MCF 10A (cell line): ENCODE results near the gene CA10. TPM values are rescaled to one million over a fixed set of nuclear protein-coding genes. Genes with fewer than 3 reads are reported as not detected.

Source experiments
- BruUV-seq: library from RNA; stranded (reverse); fragments of 400-500 nt; replicated peaks from 2 replicates; lab custom pipeline; 2021; lab: Mats Ljungman, UMichigan
- CTCF ChIA-PET: fragments of 300-600 bp; sonication (Branson Sonifier 250); formaldehyde crosslinking; extraction: SDS; loops from one replicate; lab custom pipeline; 2021; ENCODE audit warnings: antibody characterized with exemption, inconsistent platforms; lab: Yijun Ruan, JAX
- POLR2A ChIA-PET: fragments of 300-600, 350-650 bp; sonication (Branson Sonifier 250); formaldehyde crosslinking; extraction: SDS; loops from one replicate; lab custom pipeline; 2020; ENCODE audit warnings: antibody characterized with exemption, inconsistent platforms; lab: Yijun Ruan, JAX
- DNase-seq: peaks from one replicate; pipeline ENCODE4 v3.0.0-alpha.2; 2018; ENCODE audit not compliant: unreplicated experiment
- H3K27ac Mint-ChIP-seq: one replicate; pipeline ENCODE4 v1.8.0; 2022; ENCODE audit warnings: mild to moderate bottlenecking, low read depth, mixed read lengths; ENCODE audit not compliant: unreplicated experiment
- H3K27me3 Mint-ChIP-seq: one replicate; pipeline ENCODE4 v1.8.0; 2022; ENCODE audit warnings: mixed read lengths; ENCODE audit not compliant: insufficient read depth, unreplicated experiment
- H3K36me3 Mint-ChIP-seq: one replicate; pipeline ENCODE4 v1.8.0; 2022; ENCODE audit warnings: mild to moderate bottlenecking, moderate library complexity, mixed read lengths; ENCODE audit not compliant: insufficient read depth, unreplicated experiment
- H3K4me1 Mint-ChIP-seq: one replicate; pipeline ENCODE4 v1.8.0; 2022; ENCODE audit warnings: mixed read lengths; ENCODE audit not compliant: insufficient read depth, unreplicated experiment
- H3K4me3 Mint-ChIP-seq: one replicate; pipeline ENCODE4 v1.8.0; 2022; ENCODE audit warnings: mild to moderate bottlenecking, moderate library complexity, mixed read lengths; ENCODE audit not compliant: unreplicated experiment
- H3K9me3 Mint-ChIP-seq: one replicate; pipeline ENCODE4 v1.8.0; 2022; ENCODE audit warnings: mixed read lengths; ENCODE audit not compliant: unreplicated experiment
- intact Hi-C: fragments of 100-400 bp; cut with micrococcal nuclease; formaldehyde crosslinking; loops from 2 replicates; pipeline ENCODE4 v1.14.1; 2022
- total RNA-seq: library from RNA; stranded (reverse); gene quantifications from 2 replicates; pipeline ENCODE4 v1.2.3, GENCODE V29; 2022
- TF ChIP-seq, protein P1 (sequence below): fragments of 200-600 bp; IDR thresholded peaks from one replicate; pipeline ENCODE4 v1.8.0; 2022; ENCODE audit warnings: antibody characterized with exemption, mild to moderate bottlenecking; ENCODE audit not compliant: unreplicated experiment

Gene CA10
- total RNA-seq, 1 experiment from 2014 or later = not detected

DNA sequence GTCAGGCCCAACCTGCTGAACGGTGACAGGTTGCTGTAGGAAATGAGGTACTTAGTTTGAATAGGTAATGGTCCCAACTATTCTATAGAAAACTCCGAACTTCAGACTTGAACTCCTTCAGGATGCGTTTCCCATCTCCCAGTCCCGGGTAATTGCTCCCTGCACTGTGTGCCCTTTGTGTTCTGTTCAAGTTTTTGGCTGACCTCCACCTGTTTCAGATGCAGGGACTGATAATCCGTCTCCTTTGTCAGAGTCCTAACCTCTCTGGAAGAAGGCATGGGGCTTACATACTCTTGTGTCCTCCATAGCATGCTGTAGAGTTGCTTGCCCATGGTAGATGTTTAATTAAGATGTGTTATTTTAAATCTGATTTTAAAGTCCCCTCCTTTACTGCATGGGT is 547.7 kb downstream of the CA10 start:
- CTCF ChIA-PET = no interaction called here
- H3K27ac Mint-ChIP-seq = no peak overlapping the region
- no peak for DNase-seq
- TF ChIP-seq, protein P1, sequence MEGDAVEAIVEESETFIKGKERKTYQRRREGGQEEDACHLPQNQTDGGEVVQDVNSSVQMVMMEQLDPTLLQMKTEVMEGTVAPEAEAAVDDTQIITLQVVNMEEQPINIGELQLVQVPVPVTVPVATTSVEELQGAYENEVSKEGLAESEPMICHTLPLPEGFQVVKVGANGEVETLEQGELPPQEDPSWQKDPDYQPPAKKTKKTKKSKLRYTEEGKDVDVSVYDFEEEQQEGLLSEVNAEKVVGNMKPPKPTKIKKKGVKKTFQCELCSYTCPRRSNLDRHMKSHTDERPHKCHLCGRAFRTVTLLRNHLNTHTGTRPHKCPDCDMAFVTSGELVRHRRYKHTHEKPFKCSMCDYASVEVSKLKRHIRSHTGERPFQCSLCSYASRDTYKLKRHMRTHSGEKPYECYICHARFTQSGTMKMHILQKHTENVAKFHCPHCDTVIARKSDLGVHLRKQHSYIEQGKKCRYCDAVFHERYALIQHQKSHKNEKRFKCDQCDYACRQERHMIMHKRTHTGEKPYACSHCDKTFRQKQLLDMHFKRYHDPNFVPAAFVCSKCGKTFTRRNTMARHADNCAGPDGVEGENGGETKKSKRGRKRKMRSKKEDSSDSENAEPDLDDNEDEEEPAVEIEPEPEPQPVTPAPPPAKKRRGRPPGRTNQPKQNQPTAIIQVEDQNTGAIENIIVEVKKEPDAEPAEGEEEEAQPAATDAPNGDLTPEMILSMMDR = no peak
- H3K4me3 Mint-ChIP-seq = no peak overlapping the region
- H3K4me1 Mint-ChIP-seq = peaks cover 5% of the 10 kb centered on the region
- BruUV-seq = no TSS peak
- intact Hi-C loops = no loop called here
- POLR2A ChIA-PET = no interaction called here
- no peaks in the 10 kb centered on the region for H3K9me3 Mint-ChIP-seq
- H3K27me3 Mint-ChIP-seq = no peaks in the 10 kb centered on the region
- no peaks in the 10 kb centered on the region for H3K36me3 Mint-ChIP-seq

DNA sequence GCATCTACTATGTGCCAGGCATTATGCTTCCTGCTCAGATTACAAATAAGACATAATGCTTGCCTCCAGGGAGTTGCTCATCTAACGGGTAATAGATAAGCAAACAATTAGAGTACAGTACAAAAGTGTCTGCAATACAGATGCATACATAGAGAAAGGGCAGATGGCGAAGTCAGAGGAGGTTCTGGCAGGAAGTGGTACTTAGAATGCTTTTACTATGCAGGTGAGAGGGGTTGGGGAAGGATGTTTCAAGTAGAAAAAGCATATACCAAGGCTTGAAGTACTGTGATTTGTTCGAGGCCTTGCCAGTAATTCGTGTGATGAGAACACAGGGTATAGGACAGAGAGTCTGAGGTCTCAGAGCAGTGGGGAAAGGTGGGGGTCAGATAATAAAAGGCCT is 548.4 kb downstream of the CA10 start:
- Mint-ChIP-seq H3K36me3 (no peaks in the 10 kb centered on the region), H3K4me1 (peaks cover 5% of the 10 kb centered on the region), H3K4me3 (no peak overlapping the region), H3K27ac (no peak overlapping the region), H3K9me3 (no peaks in the 10 kb centered on the region), H3K27me3 (no peaks in the 10 kb centered on the region)
- no peak for DNase-seq
- no TSS peak for BruUV-seq
- POLR2A ChIA-PET = no interaction called here
- CTCF ChIA-PET = no interaction called here
- TF ChIP-seq, protein P1 = no peak
- intact Hi-C loops = no loop called here

DNA sequence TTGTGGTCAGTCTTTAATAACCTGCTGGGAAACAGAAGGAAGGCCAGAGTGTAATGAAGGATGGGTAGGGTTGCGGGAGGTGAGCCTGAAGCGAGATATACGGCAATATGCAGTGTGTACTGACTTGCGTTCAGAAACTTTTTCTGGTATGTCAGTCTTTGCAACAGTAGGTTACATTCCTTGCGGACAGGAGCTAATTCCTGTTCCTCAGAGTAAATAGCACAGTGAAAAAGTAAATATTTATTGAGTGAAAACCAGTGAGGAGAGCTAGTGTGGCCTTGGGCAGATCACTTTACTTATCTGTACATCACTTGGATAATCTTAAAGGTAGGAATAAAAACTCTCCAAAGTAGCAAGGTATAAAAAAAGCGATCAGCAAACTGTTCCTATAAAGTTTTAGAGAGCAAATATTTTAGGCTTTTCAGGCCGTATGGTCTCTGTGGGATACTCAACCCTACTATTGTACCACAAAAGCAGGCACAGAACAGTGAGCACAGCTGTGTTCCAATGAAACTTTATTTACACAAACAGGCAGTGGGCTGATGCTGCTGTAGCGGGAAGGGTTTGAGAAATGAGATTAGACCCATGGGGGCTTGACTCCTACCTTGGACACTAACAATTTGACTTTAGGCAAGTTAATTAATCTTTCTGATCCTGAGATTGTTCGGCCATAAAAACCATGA is 550.1 kb downstream of the CA10 start:
- no peaks in the 10 kb centered on the region for H3K27me3 Mint-ChIP-seq
- TF ChIP-seq, protein P1 = no peak
- H3K4me3 Mint-ChIP-seq = no peak overlapping the region
- no peak for DNase-seq
- H3K9me3 Mint-ChIP-seq = no peaks in the 10 kb centered on the region
- ChIA-PET POLR2A (no interaction called here), CTCF (no interaction called here)
- H3K4me1 Mint-ChIP-seq = peaks cover 5% of the 10 kb centered on the region
- no peak overlapping the region for H3K27ac Mint-ChIP-seq
- H3K36me3 Mint-ChIP-seq = no peaks in the 10 kb centered on the region
- no TSS peak for BruUV-seq
- intact Hi-C loops = no loop called here

DNA sequence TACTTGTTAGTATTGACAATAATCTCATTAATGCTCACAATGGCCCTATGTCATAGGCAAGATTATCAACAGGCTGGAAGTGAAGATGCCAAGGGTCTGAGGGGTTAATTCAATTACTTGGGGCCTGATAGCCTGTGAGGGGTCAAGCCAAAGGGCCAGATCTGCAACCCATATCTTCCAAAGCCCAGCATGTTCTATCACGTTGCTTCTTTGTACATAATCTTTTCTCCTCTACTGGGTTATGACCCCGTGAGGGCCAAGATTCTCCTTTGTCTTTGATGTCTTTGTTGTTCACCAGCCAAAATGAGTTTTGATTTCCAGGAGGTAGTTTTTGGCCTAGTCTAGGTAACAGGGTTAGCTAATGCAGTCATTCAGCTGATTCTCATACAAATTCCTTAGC is 551.0 kb downstream of the CA10 start:
- Mint-ChIP-seq H3K4me1 (no peaks in the 10 kb centered on the region), H3K27me3 (no peaks in the 10 kb centered on the region), H3K27ac (no peak overlapping the region), H3K9me3 (no peaks in the 10 kb centered on the region), H3K36me3 (no peaks in the 10 kb centered on the region), H3K4me3 (no peak overlapping the region)
- intact Hi-C loops = no loop called here
- ChIA-PET CTCF (no interaction called here), POLR2A (no interaction called here)
- no peak for DNase-seq
- TF ChIP-seq, protein P1 = no peak
- no TSS peak for BruUV-seq
